GM18861 (cell line): ENCODE data around the gene PPP1R14C.
"Not testable (repeated sequence)": the region's sequence is repeated elsewhere in the genome, so short reads cannot be mapped to it uniquely, and the experiment has no call there.

Experiments
- ATAC-seq: cut with Tn5 transposase; IDR thresholded peaks from one replicate; pipeline ENCODE4 v1.9.1; 2021; ENCODE audit not compliant: unreplicated experiment

The PPP1R14C gene

DNA sequence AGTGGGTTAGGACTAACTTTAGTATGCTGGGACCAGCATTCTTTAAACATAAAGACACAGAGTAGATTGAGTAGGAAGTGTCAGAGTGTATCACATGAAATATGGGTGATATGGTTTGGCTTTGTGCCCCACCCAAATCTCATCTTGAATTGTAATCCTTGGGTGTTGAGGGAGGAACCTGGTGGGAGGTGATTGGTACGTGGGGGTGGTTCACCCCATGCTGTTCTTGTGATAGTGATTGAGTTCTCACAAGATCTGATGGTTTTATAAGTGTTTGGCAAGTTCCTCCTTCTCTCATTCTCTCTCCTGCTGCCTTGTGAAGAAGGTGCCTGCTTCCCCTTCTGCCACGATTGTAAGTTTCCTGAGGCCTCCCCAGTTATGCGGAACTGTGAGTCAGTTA lies 5.1 kb upstream of the PPP1R14C start:
- ATAC-seq: not testable (repeated sequence)

DNA sequence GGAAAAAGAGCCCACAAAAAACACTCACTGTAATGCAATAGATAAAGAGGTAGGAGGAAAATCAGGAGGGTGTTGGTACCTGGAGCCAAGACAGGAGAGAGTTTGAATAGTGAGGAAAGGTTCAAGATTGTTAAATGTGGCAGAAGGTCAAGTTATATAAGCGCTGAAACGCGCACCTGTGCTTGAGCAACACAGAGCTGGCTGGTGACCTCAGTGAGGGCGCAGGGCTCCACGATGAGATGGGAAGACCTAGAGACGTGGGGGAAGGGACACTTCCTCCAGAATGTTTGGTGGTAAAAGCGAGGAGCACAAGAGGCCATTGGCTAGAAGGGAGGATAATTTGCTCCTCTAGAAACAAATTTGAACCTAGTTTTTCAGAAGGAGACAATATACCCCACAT lies 4.2 kb upstream of the PPP1R14C start:
- no peak for ATAC-seq

DNA sequence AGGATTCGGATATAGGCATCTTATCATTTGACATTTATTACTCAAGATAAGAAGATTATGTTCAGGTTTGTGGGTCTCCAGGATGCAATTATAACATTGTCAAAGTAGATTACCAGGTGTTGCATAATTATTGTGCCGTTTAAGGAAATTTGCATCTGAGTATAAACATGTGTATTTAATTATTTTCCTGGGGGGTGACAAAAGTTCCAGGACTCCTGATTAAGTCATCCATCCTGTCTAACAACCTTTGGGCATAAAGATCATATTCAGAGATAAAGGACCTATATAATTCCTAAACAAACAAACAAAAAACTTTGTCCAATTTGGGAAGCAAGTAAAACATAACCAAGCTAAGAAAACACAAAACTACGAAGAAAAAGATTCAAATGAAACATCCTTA lies 3.3 kb upstream of the PPP1R14C start:
- ATAC-seq: no peak

DNA sequence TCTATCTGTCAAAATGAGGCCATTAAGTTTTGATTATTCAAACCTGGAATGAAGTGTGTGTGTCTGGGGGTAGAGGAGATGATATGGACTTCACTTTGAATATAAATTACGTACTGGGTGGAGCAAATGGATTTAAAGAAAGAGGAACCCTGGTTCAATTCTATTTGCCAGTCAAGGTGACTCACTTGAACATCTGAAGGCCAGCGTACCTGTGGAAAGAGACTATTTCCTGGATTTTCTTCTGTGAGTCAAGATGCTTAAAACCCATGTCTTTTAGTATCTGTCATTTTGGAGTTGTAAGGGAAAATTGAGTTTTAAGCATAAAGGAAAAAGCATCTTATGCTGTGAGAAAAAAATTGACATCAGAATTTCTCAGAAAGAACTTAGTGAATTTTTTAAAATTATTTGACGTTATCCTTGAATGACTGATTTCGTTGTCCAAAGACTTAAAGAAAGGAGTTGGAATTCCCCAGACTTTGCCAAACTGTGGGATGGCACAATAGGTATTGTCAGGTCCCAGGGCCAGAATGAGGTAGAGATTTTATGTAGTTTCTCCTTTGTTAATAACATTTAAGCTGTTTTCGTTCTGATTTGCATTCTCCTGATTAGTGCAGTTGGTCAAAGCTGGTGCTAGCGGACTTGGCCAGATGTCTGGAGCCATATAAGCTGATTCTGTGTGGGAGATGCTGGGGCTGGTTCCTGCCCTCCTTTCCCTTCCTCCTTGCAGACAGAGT lies 2.4 kb upstream of the PPP1R14C start:
- no peak for ATAC-seq

DNA sequence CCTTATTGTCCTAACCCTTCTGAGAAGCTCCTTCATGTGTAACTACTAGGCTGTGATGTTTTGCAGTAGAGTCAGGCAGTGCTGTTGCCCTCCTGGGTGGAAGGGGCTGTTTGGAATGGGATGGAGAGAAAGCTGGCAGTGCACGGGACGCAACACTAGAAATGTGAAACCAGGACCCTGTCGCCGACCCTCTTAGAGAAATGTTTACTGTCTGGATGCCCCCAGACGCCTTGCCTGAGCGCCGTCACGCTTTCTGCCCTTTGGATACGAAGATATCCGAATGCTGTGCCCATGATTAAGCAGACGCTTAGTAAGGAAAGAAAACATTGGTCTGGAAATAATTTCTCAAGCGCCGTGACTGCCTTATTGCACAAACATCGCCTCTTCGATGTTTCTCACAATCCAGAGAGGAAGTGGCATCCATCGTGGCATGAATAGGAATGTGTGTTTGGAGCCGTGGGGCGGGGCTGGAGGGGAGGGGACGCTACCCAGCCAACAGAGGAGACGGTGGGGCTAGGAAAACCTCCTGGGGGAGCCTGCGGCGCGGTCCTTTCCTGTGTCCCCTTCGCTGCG lies 661 bp upstream of the PPP1R14C start:
- ATAC-seq: no peak

DNA sequence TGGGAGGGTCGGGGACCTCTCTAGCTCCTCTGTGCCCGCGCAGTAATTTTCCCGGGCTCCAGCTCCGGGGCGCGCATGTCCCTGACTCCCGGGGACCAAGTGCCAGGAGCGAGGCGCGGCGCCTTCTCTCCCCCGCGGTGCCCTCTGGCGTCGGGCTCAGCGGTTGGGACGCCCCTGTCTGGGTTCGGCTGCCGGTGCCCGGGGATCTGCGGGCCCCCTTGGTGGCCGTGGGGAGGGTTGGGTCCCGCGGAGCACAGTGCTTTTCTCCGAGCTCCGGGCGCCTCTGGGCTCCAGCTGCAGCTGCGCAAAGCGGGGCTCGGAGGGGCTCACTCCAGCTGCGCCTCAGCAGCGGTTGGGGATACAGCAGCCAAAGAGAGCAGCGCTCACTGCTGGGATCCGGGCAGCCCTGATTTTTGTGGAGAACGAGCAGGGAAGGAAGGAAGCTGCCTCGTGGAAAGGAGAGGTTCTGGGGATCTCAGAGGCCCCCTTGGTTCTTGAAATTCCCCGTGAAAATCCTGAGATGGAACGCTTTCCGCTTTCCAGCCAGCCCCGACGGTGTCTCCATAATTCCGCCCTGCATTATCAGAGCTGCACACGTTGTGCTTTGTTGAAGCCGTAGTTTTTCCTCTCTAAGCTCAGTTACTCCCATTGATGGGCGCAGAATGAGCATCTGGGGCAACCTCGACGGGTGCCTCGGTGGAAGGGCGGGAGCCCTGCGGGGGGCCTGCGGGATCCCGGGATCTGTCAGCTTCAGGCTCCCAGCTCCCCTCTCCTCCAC lies 861 bp downstream of the PPP1R14C start:
- no peak for ATAC-seq

DNA sequence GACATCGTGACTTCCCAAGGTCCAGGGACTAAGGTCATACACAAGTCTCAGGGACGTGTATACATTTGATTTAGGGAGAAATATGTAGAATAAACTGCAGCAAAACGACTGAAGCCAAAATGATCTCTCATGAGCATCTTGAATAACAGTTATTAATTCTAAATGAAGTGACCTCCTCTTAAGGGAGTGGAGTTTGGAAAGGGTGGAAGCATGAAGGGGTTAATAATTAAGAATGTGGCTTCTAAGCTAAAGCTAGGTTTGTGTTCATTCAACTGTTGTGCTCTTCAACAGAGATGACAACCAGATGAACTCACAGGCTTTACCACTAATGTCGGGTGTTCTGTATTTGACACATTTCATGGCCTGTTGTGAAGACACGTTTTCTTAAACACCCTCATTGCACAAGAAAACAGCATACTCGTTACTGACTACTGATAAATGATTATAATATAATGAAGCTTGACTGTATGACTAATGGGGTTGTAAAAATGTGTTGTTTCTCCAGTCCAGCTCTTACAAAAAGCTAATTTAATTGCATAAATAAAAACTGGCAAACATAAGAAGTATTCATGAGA lies 1.5 kb downstream of the PPP1R14C start:
- no peak for ATAC-seq

DNA sequence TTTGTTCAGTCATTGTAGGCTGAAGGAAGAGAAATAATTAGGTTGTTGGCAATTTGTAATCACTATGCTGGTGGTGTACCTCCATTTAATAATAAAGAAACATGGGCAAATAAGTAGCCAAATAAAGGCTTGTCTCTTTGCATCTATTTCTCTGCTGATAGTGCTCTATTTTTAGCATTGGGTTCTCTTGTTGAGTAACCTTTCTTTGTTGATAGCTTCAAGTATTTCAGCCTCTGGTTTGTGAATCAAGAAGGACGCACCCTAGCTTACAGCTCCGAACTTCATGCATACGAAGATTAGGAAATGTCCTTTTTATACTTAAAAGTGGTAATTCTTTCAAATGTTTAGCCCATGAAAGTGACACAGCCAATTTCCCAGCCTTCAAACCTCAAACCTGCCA lies 2.6 kb downstream of the PPP1R14C start:
- no peak for ATAC-seq

DNA sequence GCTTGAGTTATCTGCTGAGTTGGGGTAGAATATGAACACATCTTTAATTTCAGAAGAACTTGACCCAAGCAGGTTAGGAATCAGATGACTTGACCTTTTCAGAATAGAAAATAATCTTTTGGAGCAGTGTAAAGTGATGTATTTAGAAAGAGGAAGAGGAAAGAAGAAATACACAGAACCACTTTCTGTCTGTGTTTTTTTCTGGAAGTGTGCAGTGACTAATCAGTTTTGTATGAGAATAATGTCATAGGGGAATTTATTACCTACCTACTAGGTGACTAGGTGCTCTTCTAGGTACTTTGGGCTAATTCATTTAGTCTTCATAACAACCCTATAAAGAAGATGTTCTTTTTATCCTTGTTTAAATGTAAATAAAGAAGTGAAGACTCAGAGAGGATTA lies 3.0 kb downstream of the PPP1R14C start:
- ATAC-seq: no peak

DNA sequence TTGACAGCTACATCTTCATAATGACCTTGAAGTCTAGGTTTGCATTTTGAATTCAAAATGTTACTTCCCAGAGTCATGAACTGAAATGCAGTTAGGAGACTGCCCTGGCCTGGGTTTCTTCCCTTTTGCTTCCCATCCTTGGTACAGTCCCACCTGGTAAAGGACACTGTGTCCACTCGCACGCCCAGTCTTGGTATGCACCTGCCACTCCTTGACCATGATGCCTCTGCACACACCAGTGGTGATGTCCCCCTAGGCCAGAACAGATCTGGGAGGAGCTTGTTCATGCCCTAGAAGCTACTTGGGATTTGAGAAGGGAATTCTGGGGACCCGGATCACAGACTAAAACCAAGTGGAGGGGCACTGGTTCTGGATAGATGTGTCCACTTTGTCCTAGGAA lies 3.6 kb downstream of the PPP1R14C start:
- no peak for ATAC-seq

DNA sequence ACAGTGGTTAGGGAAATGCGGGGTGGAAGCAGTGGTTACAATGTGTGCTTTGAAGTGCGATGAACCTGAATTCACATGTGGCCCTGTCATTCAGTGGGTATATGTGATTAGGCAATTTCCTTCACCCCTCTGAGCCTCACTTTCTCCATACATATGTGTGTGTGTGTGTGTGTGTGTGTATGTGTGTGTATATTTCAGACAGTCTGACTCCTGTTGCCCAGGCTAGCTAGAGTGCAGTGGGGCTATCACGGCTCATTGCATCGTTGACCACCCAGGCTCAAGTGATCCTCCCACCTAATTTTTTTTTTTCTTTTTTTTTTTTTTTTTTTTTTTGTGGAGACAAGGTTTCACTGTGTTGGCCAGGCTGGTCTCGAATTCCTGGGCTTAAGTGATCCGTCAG lies 6.3 kb downstream of the PPP1R14C start:
- no peak for ATAC-seq

DNA sequence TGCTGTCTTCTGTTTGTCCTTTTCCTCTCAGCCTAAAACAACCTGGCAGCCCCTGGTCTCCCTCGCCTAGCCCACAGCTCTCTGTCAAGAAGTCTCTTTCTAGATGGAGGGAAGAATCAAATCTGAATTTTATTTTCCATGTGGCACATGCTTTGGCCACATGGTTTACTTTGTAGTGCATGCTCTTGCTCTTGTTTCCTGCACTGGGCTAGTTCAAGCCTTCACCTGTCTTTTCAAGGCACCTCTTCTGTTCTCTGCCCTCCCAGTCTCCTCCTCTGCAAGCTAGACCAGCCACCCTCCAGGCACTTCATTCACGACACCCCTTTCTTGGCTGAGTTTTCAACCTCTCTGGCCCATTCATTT lies 7.6 kb downstream of the PPP1R14C start:
- ATAC-seq: no peak

DNA sequence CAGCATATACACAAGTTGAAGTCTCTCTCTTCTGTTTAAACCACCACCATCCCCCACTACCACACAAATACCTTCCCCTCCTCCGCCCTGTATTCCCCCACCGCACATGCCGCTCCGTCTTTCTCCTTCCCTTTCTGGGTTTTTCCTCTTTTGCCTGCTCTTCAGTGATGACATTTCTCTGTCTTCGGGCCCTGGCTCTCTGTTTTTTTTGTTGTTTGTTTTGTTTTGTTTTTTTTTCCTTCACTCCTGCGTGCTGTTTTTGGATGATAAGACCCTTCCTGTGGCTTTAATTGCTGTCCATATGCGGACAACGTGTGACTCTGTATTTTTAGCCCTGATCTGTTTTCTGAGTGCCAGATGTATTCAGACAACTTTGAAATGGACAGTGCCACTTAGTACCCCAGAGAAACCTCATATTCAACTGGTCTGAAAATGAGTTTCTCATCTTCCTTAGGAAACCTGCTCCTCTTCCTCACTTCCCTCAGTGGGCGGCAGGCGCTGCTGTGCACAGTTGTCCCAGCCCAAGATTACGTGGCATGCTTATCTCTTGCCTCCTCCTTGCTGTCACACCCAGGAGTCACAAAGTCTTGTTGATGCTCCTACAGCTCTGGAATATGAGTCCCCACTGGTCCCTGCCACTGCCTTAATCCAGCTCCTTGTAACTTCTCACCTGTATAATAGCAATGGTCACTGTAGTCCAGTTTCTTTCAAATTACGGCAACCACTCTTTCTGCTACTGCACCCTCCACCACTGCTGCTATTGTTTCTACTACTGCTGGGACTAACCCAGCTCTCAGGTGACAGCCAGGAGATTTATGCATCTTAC lies 8.2 kb downstream of the PPP1R14C start:
- ATAC-seq: no peak

DNA sequence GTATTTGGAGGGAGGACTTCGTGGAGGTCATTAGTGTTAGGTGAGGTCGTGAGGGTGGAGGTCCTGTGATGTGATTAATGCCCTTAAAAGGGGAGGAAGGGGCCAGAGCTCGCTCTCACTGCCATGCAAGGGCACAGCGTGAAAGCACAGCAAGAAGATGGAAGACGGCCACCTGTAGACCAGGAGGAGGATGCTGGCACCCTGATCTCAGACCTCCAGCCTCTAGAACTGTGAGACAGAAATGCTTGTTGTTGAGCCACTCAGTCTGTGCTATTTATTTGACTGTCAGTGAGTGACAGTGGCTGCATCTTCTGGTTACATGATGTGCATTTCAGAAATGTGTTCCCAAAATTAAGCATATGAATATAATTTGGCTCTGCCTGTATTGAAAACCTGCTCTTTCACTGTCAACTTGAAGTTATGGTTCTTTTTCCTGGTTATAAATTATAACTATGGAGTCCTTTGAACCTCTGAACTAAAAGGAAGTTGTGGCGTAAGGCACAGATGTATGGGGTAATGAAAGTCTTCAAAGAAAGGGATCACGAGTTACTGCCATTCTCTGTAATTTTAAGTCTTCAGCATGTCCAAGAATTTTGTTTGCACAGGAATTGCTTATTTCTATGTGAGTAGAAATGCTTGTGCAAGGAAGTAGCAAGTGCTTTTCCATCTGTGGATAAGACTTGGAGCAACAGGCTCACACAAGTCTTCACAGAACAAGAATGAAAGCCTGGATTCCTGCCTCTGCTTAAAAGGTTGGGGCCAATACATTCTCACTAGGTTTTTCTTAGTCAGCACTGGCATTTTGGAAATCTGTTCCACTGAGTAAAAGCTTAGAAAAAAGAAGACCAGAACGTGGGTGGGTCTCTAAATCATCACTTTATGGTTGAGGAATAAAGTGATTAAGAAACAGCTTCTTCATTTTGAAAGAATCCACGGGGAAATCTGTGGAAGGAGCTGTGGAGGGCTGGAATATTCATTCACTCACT lies 10.3 kb downstream of the PPP1R14C start:
- ATAC-seq: no peak

DNA sequence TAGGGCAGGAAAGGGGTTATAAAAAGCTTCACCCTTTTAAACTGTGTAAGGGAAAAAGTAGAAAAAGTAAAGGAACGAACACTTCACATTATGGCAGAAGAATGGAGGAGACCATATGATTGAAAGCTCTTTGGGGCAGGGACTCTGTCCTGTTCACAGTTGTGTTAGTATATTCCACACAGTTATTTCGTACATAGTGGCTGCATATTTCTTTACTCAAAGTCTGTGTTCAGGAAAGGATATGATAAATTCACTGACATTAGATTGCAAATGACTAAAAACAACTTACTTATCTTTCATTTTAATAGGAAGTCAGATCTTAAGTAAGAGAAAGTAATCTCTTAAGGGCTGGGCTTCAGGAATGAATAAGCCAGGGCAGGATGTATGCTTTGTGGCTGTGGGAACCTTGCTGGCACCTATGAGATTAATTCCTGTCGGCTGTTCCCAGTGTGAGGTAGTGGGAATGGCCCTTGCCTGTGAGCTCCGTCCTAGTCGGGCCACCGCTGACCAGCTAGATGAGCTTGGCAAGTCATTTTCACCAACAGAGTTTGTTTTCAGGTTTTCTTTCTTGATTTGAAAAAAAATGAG lies 11.2 kb downstream of the PPP1R14C start:
- ATAC-seq: no peak

DNA sequence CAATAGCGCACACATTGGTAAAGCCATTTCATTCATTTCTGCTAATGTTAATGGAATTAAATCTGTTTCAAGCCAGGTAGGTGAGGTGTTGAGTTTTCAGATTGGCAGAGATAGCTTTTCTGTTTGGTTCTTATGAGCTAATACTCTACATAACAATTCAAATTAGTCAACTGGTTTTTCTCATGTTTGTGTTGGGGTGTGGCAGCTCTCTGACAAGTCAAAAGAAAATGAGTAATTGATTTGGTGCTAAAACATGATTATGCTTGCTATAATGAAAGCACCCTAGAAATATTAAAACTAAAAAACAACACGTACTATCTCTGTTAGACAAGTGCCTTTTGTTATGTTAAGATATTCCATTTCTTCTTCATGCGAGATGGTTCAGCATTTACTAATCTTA lies 13.6 kb downstream of the PPP1R14C start:
- ATAC-seq: no peak

DNA sequence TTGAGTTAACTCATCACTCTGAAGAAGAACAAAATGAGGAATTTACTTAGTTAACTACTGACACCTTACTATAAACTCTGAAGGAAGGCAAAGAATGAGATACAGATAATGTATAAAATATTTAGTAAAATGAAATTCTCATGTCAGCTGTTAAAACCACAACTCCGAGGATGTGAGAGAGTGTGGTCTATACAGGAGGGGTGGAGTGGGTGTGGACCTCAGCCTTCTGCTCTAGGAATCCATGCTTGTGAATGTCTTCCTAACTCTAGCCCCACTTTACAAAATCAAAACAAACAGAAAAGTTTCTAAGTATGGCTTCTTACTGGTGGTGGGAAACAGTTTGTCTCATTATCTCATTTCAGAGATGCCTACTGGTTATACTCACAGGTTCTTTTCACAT lies 14.2 kb downstream of the PPP1R14C start:
- no peak for ATAC-seq

DNA sequence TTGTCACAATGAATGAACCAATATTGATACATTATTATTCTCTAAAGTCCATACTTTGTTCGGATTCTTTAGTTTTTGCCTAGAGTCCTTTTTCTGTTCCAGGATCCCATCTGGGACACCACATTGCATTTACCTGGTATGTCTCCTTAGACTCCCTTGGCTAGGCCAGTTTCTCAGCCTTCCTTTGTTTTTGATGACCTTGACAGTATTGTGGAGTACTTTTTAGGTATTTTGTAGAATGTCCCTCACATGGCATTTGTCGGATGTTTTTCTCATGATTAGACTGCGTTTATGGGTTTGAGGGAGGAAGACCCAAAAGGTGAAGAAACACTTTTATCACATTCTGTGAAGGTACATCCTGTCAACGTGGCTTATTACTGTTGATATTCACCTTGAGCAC lies 16.9 kb downstream of the PPP1R14C start:
- ATAC-seq: no peak

DNA sequence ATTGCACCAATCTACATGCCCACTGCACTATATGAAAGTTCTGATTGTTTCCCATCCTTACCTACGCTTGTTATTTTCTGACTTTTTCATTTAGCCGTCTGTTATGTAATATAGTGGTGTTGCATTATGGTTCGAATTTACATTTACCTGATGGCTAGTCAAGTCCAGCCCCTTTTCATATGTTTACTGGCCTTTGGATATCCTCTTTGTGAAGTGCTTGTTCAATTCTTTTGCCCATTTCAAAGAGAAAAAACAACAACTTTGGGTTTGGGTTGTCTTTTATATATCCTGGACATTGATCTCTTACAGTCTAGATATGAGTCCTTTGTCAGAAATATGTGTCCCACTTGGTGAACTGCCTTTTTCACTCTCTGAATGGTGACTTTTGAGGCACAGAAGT lies 21.1 kb downstream of the PPP1R14C start:
- ATAC-seq: no peak
